Measurements from ENCODE around the gene TTC28. TPM values are rescaled to one million over a fixed set of nuclear protein-coding genes. Genes with fewer than 3 reads are reported as not detected.
"Not testable (repeated sequence)": the region's sequence is repeated elsewhere in the genome, so short reads cannot be mapped to it uniquely, and the experiment has no call there.

The TTC28 gene
- total RNA-seq, 4 donors from 2014 or later: 43.8 to 130 (median 92.0) TPM

DNA sequence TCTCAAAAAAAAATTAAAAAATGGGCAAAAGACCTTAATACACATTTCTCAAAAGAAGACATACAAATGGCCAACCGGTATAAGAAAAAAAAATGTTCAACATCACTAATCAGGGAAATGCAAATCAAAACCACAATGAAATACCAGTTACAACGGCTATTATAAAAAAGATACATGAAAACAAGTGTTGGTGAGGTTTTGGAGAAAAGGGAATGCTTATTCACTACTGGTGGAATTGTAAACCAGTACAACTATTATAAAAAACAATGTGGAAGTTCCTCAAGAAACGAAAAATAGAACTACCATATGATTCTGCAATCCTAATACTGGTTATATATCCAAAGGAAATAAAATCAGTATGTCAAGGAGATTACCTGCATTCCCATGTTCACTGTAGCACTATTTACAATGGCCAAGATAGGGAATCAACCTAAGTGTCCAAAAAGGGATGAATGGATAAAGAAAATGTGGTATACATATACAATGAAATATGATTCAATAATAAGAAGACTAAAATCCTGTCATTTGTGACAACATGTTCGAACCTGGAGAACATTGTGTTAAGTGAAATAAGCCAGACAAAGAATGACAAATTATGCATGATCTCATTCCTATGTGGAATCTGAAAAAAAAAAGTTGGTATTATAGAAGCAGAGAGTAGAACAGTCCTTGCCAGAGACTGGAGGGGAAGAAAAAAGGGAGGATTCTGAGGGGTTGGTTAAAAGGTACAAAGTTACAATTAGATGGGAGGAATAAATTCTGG, 503.7 kb downstream of the TTC28 start:
- H3K36me3 ChIP-seq: no peaks in the 10 kb centered on the region
- peaks cover 5 to 6% of the 10 kb centered on the region in 2 donors for H3K4me1 ChIP-seq
- no peak for TF ChIP-seq CTCF (IDR thresholded peaks at IDR 0.05)
- no peak for TF ChIP-seq POLR2A (IDR thresholded peaks at IDR 0.05)
- no peak overlapping the region for H3K4me3 ChIP-seq
- no peak overlapping the region for H3K27ac ChIP-seq
- intact Hi-C loops (cut with DNase I; ENCODE audit: low total_unique reads): no loop called here
- H3K9me3 ChIP-seq: no peaks in the 10 kb centered on the region
- H3K27me3 ChIP-seq: no peaks in the 10 kb centered on the region
- DNase-seq: no peak

DNA sequence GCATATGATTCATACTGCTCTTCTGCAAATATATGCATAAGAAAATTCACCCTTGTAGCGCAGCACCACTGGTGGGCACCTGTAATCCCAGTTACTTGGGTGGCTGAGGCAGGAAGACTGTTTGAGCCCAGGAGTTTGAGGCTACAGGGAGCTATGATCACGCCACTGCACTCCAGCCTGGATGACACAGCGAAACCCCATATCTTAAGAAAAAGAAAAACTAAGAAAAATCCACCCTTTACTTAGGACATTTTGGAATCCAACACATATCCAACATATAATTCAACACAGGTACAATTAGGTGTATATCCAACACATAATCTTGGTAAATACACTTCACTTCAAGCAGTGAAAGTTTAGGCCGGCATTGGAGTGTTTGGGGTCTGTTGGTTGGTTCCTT, 505.1 kb downstream of the TTC28 start:
- no peaks in the 10 kb centered on the region for H3K27me3 ChIP-seq
- H3K36me3 ChIP-seq: no peaks in the 10 kb centered on the region
- no peak overlapping the region for H3K27ac ChIP-seq
- no peak for DNase-seq
- peaks cover 5 to 6% of the 10 kb centered on the region in 2 donors for H3K4me1 ChIP-seq
- TF ChIP-seq CTCF (IDR thresholded peaks at IDR 0.05): no peak
- no peak for TF ChIP-seq POLR2A (IDR thresholded peaks at IDR 0.05)
- H3K4me3 ChIP-seq: no peak overlapping the region
- H3K9me3 ChIP-seq: no peaks in the 10 kb centered on the region
- intact Hi-C loops (cut with DNase I; ENCODE audit: low total_unique reads): no loop called here

- TF ChIP-seq CTCF (IDR thresholded peaks at IDR 0.05) (no peak), POLR2A (IDR thresholded peaks at IDR 0.05) (no peak)
- Histone ChIP-seq H3K4me3 (no peak overlapping the region), H3K9me3 (no peaks in the 10 kb centered on the region), H3K36me3 (no peaks in the 10 kb centered on the region), H3K27me3 (no peaks in the 10 kb centered on the region), H3K27ac (no peak overlapping the region), H3K4me1 (peaks cover 5 to 6% of the 10 kb centered on the region in 2 donors)
- intact Hi-C loops (cut with DNase I; ENCODE audit: low total_unique reads): no loop called here
- no peak for DNase-seq
These were observed 506.6 kb downstream of the TTC28 start for GRCh38 chr22:28172892-28173670.

DNA sequence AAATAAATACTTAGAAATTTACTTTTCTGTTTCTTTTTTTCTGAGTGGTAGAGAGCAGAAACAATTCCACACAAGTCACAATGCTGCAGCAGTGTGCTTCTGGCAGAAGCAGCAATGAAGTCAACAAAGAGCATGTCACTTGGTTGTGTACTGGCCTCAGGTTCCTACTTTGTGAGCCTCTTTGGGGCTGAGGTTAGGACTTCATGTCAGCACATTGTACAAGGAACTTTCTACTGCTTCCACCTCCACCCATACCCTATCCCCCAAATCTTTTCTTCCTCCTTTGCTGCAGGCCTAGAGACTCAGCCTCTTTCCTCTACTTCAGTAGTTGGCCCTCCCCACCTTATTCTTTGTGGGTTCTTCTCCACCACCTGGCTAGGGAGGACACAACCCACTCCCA, 507.9 kb downstream of the TTC28 start:
- no peaks in the 10 kb centered on the region for H3K9me3 ChIP-seq
- DNase-seq: no peak
- no peaks in the 10 kb centered on the region for H3K27me3 ChIP-seq
- intact Hi-C loops (cut with DNase I; ENCODE audit: low total_unique reads): no loop called here
- no peak overlapping the region for H3K4me3 ChIP-seq
- no peak for TF ChIP-seq CTCF (IDR thresholded peaks at IDR 0.05)
- H3K36me3 ChIP-seq: no peaks in the 10 kb centered on the region
- no peak overlapping the region for H3K27ac ChIP-seq
- peaks cover 5 to 6% of the 10 kb centered on the region in 2 donors for H3K4me1 ChIP-seq

DNA sequence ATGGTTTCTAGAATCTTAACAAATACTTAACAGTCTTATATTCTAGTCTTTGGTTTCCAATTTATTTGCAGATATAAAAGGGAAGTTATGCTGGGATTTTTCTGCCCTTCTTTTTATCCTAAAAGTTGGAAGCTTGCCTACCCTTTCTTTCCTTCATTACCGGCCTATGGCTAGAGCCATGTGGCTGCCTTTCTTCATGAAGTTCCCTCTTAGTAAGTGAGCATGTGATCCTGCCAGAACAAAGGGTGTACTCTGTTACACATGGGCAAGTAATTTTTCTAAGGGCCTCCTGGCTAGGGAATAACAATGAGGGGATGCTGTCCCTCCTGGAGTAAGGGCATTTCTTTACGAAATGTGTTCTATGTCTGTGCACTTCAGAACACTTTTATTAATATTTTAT, 508.5 kb downstream of the TTC28 start:
- Histone ChIP-seq H3K4me3 (no peak overlapping the region), H3K27me3 (no peaks in the 10 kb centered on the region), H3K27ac (no peak overlapping the region), H3K4me1 (peaks cover 5 to 6% of the 10 kb centered on the region in 2 donors), H3K9me3 (no peaks in the 10 kb centered on the region), H3K36me3 (no peaks in the 10 kb centered on the region)
- DNase-seq: no peak
- intact Hi-C loops (cut with DNase I; ENCODE audit: low total_unique reads): no loop called here
- no peak for TF ChIP-seq POLR2A (IDR thresholded peaks at IDR 0.05)
- TF ChIP-seq CTCF (IDR thresholded peaks at IDR 0.05): no peak

GRCh38 chr22:28169314-28169713, 510.3 kb downstream of the TTC28 start:
- intact Hi-C loops (cut with DNase I; ENCODE audit: low total_unique reads); H3K36me3 ChIP-seq; H3K4me3 ChIP-seq; H3K27ac ChIP-seq; H3K4me1 ChIP-seq; H3K27me3 ChIP-seq; DNase-seq; H3K9me3 ChIP-seq: not testable (repeated sequence)

Measured in uterus (tissue), 4 donors.